T-cell (primary cell): ENCODE results near the gene TEX13A. TPM values are rescaled to one million over a fixed set of nuclear protein-coding genes. Genes with fewer than 3 reads are reported as not detected.
"Not testable (repeated sequence)": the region's sequence is repeated elsewhere in the genome, so short reads cannot be mapped to it uniquely, and the experiment has no call there.

Source experiments
- ATAC-seq, 4 experiments: fragments of 200-7000 bp in 3 of 4; fragments of 150-1000 bp in 1 of 4; cut with Tn5 transposase; replicated peaks in 1 of 4; 1 replicate in 3 of 4; 2 replicates in 1 of 4; pipeline ENCODE4 v1.10.0; 2021; ENCODE audit warnings: moderate library complexity in 3 of 4, mild to moderate bottlenecking in 2 of 4, moderate number of reproducible peaks in 1 of 4
- CTCF ChIA-PET, 2 donors: fragments of 300-600 bp; sonication (Branson Sonifier 250); formaldehyde crosslinking; loops; one replicate each; lab custom pipeline; 2022; ENCODE audit warnings: antibody characterized with exemption in 2 of 2; lab: Charles Lee
- POLR2A ChIA-PET, 2 donors: fragments of 300-600 bp; sonication (Branson Sonifier 250); formaldehyde crosslinking; loops; one replicate each; lab custom pipeline; 2022; ENCODE audit warnings: antibody characterized with exemption in 2 of 2; lab: Charles Lee
- DNase-seq, 35 experiments: peaks; one replicate each; pipeline versions ENCODE4 v3.0.0 to v3.0.0-alpha.2; 2013 to 2023
- H3K27ac ChIP-seq: one replicate; pipeline ENCODE4 v1.5.1; 2013; ENCODE audit warnings: low read length
- H3K27me3 ChIP-seq, 2 experiments: replicated peaks in 1 of 2; 1 replicate in 1 of 2; 2 replicates in 1 of 2; pipeline versions ENCODE4 v1.6.1 to v1.7.0; 2013; ENCODE audit warnings: low read length in 1 of 2, mixed read lengths in 1 of 2; ENCODE audit not compliant: control insufficient read depth in 2 of 2, insufficient read depth in 2 of 2; ENCODE audit errors: extremely low read depth in 1 of 2
- H3K36me3 ChIP-seq, 2 donors: 1 replicate in 1 of 2; 2 replicates in 1 of 2; pipeline versions ENCODE4 v1.6.1 to v1.7.0; 2013; ENCODE audit warnings: low read length in 1 of 2; ENCODE audit not compliant: control insufficient read depth in 2 of 2, insufficient read depth in 1 of 2; ENCODE audit errors: extremely low read depth in 1 of 2
- H3K4me1 ChIP-seq, 2 experiments: 1 replicate in 1 of 2; 2 replicates in 1 of 2; pipeline versions ENCODE4 v1.6.1 to v1.7.0; 2013; ENCODE audit warnings: low read length in 2 of 2, mixed read lengths in 1 of 2; ENCODE audit not compliant: insufficient read depth in 2 of 2, control insufficient read depth in 1 of 2; ENCODE audit errors: extremely low read depth in 1 of 2
- H3K4me3 ChIP-seq, 2 donors: 1 replicate in 1 of 2; 2 replicates in 1 of 2; pipeline versions ENCODE4 v1.5.1 to v1.7.0; 2013; ENCODE audit warnings: mild to moderate bottlenecking in 2 of 2, low read length in 1 of 2, moderate library complexity in 1 of 2; ENCODE audit not compliant: control insufficient read depth in 1 of 2; ENCODE audit errors: extremely low read depth in 1 of 2
- H3K9me3 ChIP-seq: 2 replicates; pipeline ENCODE4 v1.7.0; 2013
- H3K27ac Mint-ChIP-seq, 2 donors: one replicate each; pipeline ENCODE4 v1.8.0; 2020 to 2021; ENCODE audit warnings: mild to moderate bottlenecking in 2 of 2, mixed read lengths in 2 of 2
- H3K27me3 Mint-ChIP-seq, 2 donors: one replicate each; pipeline ENCODE4 v1.8.0; 2021 to 2022; ENCODE audit warnings: mixed read lengths in 2 of 2
- H3K36me3 Mint-ChIP-seq: one replicate; pipeline ENCODE4 v1.8.0; 2021; ENCODE audit warnings: mixed read lengths
- H3K4me1 Mint-ChIP-seq, 3 donors: one replicate each; pipeline ENCODE4 v1.8.0; 2020 to 2022; ENCODE audit warnings: mixed read lengths in 3 of 3, mild to moderate bottlenecking in 1 of 3
- H3K4me3 Mint-ChIP-seq, 3 donors: one replicate each; pipeline ENCODE4 v1.8.0; 2020 to 2022; ENCODE audit warnings: mild to moderate bottlenecking in 3 of 3, mixed read lengths in 3 of 3, moderate library complexity in 3 of 3
- H3K9me3 Mint-ChIP-seq, 3 donors: one replicate each; pipeline ENCODE4 v1.8.0; 2020 to 2022; ENCODE audit warnings: mixed read lengths in 3 of 3
- WGBS: methylation state at CpG from one replicate; pipeline ENCODE4 v1.1.5; 2013; ENCODE audit warnings: missing lambda C conversion rate; ENCODE audit not compliant: insufficient coverage; 5-methylcytosine and 5-hydroxymethylcytosine counted together
- total RNA-seq, 35 experiments: library from RNA in 6 of 35; stranded (reverse) in 6 of 35; fragments of 120-200 nt in 1 of 35; gene quantifications; one replicate each; pipeline versions ENCODE4 v1.2.1 to v1.2.4 and lab custom pipeline; 2013 to 2026

TEX13A gene
- total RNA-seq, 5 donors from 2014 or later (not counting 1 experiment from before 2014, with no cell fraction given), result not detected

GRCh38 chrX:105263171-105263570, 42.7 kb upstream of the TEX13A start:
- POLR2A ChIA-PET, result no interaction called here
- no peaks in the 10 kb centered on the region for H3K4me1 Mint-ChIP-seq
- CTCF ChIA-PET, result interaction anchor here in 1 of 2 donors (0.7 kb wide), 1 partner anchor 408 kb away, joined by 3 read pairs; no protein-coding TSS in a partner anchor
- DNase-seq, result no peak
- H3K4me3 ChIP-seq, result no peak overlapping the region
- peaks cover 0 to 4% (median 3%) of the 10 kb centered on the region in 3 donors for H3K9me3 Mint-ChIP-seq
- no peaks in the 10 kb centered on the region for H3K36me3 ChIP-seq
- no peak overlapping the region for H3K27ac Mint-ChIP-seq
- no peaks in the 10 kb centered on the region for H3K9me3 ChIP-seq
- WGBS, result no CpG with 5 or more reads among the region's 2 CpGs
- peaks cover 0 to 16% of the 10 kb centered on the region in 2 donors for H3K27me3 Mint-ChIP-seq
- H3K27ac ChIP-seq, result no peak overlapping the region
- H3K4me1 ChIP-seq, result no peaks in the 10 kb centered on the region
- H3K27me3 ChIP-seq, result no peaks in the 10 kb centered on the region
- no peaks in the 10 kb centered on the region for H3K36me3 Mint-ChIP-seq
- no peak overlapping the region for H3K4me3 Mint-ChIP-seq
- ATAC-seq, result no peak

GRCh38 chrX:105260291-105261043, 40.0 kb upstream of the TEX13A start:
- Mint-ChIP-seq H3K27ac (no peak overlapping the region), H3K9me3 (peaks cover 0 to 4% (median 3%) of the 10 kb centered on the region in 3 donors), H3K27me3 (peaks cover 0 to 19% of the 10 kb centered on the region in 2 donors), H3K36me3 (no peaks in the 10 kb centered on the region), H3K4me1 (no peaks in the 10 kb centered on the region), H3K4me3 (no peak overlapping the region)
- ChIA-PET POLR2A (no interaction called here), CTCF (no interaction called here)
- no peaks in the 10 kb centered on the region for H3K9me3 ChIP-seq
- ATAC-seq (no peak), DNase-seq (no peak)
- no peak overlapping the region for H3K27ac ChIP-seq
- H3K27me3 ChIP-seq, result no peaks in the 10 kb centered on the region
- 80% methylated on average over 1 of the region's 8 CpGs for WGBS
- H3K4me3 ChIP-seq, result no peak overlapping the region
- H3K36me3 ChIP-seq, result no peaks in the 10 kb centered on the region
- no peaks in the 10 kb centered on the region for H3K4me1 ChIP-seq

GRCh38 chrX:105241056-105241455, 20.6 kb upstream of the TEX13A start:
- no peaks in the 10 kb centered on the region for H3K9me3 ChIP-seq
- H3K27me3 Mint-ChIP-seq, result peaks cover 0 to under 1% of the 10 kb centered on the region in 2 donors
- no peak overlapping the region for H3K4me3 Mint-ChIP-seq
- ATAC-seq, result no peak
- WGBS, result no CpG with 5 or more reads among the region's 2 CpGs
- no peak for DNase-seq
- ChIA-PET POLR2A (no interaction called here), CTCF (no interaction called here)
- no peaks in the 10 kb centered on the region for H3K27me3 ChIP-seq
- H3K9me3 Mint-ChIP-seq, result no peaks in the 10 kb centered on the region
- H3K4me1 ChIP-seq, result no peaks in the 10 kb centered on the region
- no peaks in the 10 kb centered on the region for H3K4me1 Mint-ChIP-seq
- no peaks in the 10 kb centered on the region for H3K36me3 ChIP-seq
- no peaks in the 10 kb centered on the region for H3K36me3 Mint-ChIP-seq
- H3K27ac Mint-ChIP-seq, result no peak overlapping the region
- H3K4me3 ChIP-seq, result no peak overlapping the region
- no peak overlapping the region for H3K27ac ChIP-seq

- POLR2A ChIA-PET, H3K4me3 Mint-ChIP-seq, H3K9me3 ChIP-seq, H3K36me3 Mint-ChIP-seq, H3K9me3 Mint-ChIP-seq, H3K27ac Mint-ChIP-seq, H3K36me3 ChIP-seq, ATAC-seq, H3K4me3 ChIP-seq, H3K27ac ChIP-seq, H3K27me3 Mint-ChIP-seq, DNase-seq, CTCF ChIA-PET, H3K4me1 Mint-ChIP-seq, H3K27me3 ChIP-seq, H3K4me1 ChIP-seq: not testable (repeated sequence)
- no CpG with 5 or more reads among the region's 3 CpGs for WGBS
These were observed 16.9 kb upstream of the TEX13A start for GRCh38 chrX:105237407-105237806.

- H3K4me3 Mint-ChIP-seq, result no peak overlapping the region
- H3K36me3 Mint-ChIP-seq, result no peaks in the 10 kb centered on the region
- WGBS, result no CpG with 5 or more reads among the region's 3 CpGs
- POLR2A ChIA-PET, result no interaction called here
- H3K9me3 Mint-ChIP-seq, result no peaks in the 10 kb centered on the region
- Histone ChIP-seq H3K27me3 (no peaks in the 10 kb centered on the region), H3K9me3 (no peaks in the 10 kb centered on the region), H3K4me1 (no peaks in the 10 kb centered on the region), H3K27ac (no peak overlapping the region), H3K4me3 (no peak overlapping the region), H3K36me3 (no peaks in the 10 kb centered on the region)
- H3K27me3 Mint-ChIP-seq, result peaks cover 0 to 11% of the 10 kb centered on the region in 2 donors
- ATAC-seq (no peak), DNase-seq (no peak)
- no peak overlapping the region for H3K27ac Mint-ChIP-seq
- CTCF ChIA-PET, result no interaction called here
- no peaks in the 10 kb centered on the region for H3K4me1 Mint-ChIP-seq
These were observed 8.7 kb upstream of the TEX13A start for GRCh38 chrX:105229146-105229545.

- Histone ChIP-seq H3K27me3 (no peaks in the 10 kb centered on the region), H3K4me3 (no peak overlapping the region), H3K9me3 (no peaks in the 10 kb centered on the region), H3K36me3 (no peaks in the 10 kb centered on the region), H3K4me1 (no peaks in the 10 kb centered on the region), H3K27ac (no peak overlapping the region)
- no peaks in the 10 kb centered on the region for H3K4me1 Mint-ChIP-seq
- ChIA-PET CTCF (interaction anchor here in 1 of 2 donors (1.0 kb wide), 1 partner anchor 38 kb away, joined by 4 read pairs; no protein-coding TSS in a partner anchor), POLR2A (interaction anchor here in 1 of 2 donors (0.6 kb wide), 1 partner anchor 204 kb away, joined by 3 read pairs; no protein-coding TSS in a partner anchor)
- DNase-seq (no peak), ATAC-seq (no peak)
- H3K9me3 Mint-ChIP-seq, result no peaks in the 10 kb centered on the region
- H3K27me3 Mint-ChIP-seq, result peaks cover 0 to 11% of the 10 kb centered on the region in 2 donors
- H3K27ac Mint-ChIP-seq, result no peak overlapping the region
- H3K36me3 Mint-ChIP-seq, result no peaks in the 10 kb centered on the region
- WGBS, result no CpG with 5 or more reads among the region's 2 CpGs
- H3K4me3 Mint-ChIP-seq, result no peak overlapping the region
These were observed 8.1 kb upstream of the TEX13A start for GRCh38 chrX:105228602-105229001.
